HepG2 (cell line): Measurements from ENCODE around the gene C1orf87.

Experiments used
- CBX1 ChIP-seq: IDR thresholded peaks from one replicate; pipeline ENCODE4 v1.6.1; 2016; ENCODE audit warnings: antibody characterized with exemption, low read depth
- EZH2 ChIP-seq: conservative IDR thresholded peaks from 2 replicates; pipeline ENCODE4 v1.6.1; 2012; ENCODE audit warnings: mild to moderate bottlenecking, low read depth, low read length, moderate library complexity
- HNF4A ChIP-seq: sonication (generic); formaldehyde crosslinking; IDR thresholded peaks from 2 replicates; pipeline ENCODE4 v1.4.0; 2020; ENCODE audit warnings: missing genetic modification reagents
- HNRNPK ChIP-seq: fragments of 200-400 bp; formaldehyde crosslinking; IDR thresholded peaks from 2 replicates; pipeline ENCODE4 v1.6.1; 2018; ENCODE audit warnings: low read length, low read depth, moderate library complexity, mild to moderate bottlenecking; ENCODE audit not compliant: poor library complexity, severe bottlenecking
- MXI1 ChIP-seq: IDR thresholded peaks from 3 replicates; pipeline ENCODE4 v1.6.1; 2012; ENCODE audit warnings: low read depth, low read length, inconsistent platforms, borderline replicate concordance
- ZBTB7A ChIP-seq: sonication (generic); formaldehyde crosslinking; IDR thresholded peaks from 2 replicates; pipeline ENCODE4 v1.8.0; 2022; ENCODE audit warnings: mild to moderate bottlenecking, missing genetic modification reagents
- ZNF451 ChIP-seq: sonication (generic); formaldehyde crosslinking; IDR thresholded peaks from 2 replicates; pipeline ENCODE4 v1.5.0; 2020; ENCODE audit warnings: mild to moderate bottlenecking, missing genetic modification reagents
- ZNF605 ChIP-seq: sonication (generic); formaldehyde crosslinking; IDR thresholded peaks from 2 replicates; pipeline ENCODE4 v1.8.0; 2022; ENCODE audit warnings: mild to moderate bottlenecking, missing genetic modification reagents

DNA sequence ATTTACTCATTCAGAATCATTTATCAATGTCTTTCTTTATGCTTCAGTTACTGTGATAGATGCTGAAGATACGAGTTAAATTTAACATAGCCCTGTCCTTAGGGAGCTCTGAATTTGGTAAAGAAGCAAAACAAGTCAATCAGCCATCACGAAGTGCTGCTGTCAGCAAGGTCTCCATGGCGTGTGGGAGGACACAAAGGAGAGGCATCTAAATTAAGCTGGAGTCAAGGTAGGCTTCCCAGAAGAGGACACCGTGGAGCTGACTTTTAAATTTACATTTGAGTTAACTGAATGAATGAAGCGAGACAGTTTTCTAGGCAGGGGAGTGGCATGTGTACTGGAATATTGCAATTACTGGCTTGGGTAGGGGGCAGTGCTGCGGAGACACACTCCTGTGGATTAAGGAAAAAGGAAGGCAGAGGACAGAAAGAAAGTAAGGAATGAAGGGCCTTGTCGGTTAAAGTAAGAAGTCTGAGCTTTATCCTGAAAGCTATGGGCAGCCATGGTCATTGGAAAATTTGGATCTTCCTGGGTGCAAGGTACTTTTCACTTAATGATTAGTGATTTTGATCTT, 41.3 kb upstream of the C1orf87 start:
- TF ChIP-seq ZNF451 (CRISPR knock-in tag) (no peak), HNF4A (CRISPR knock-in tag) (no peak), HNRNPK (no peak), CBX1 (no peak), ZBTB7A (CRISPR knock-in tag) (no peak), MXI1 (no peak), EZH2 (no peak), ZNF605 (CRISPR knock-in tag) (no peak)
